Stimulated activated naive CD4-positive, alpha-beta T cell (primary cell): ENCODE measurements around the gene SOX8.

Source experiments
- DNase-seq, 6 experiments: peaks; one replicate each; lab custom pipeline; 2025; lab: John Stamatoyannopoulos, UW

Gene SOX8

GRCh38 chr16:1026784-1027500 lies 45.4 kb downstream of the SOX8 start:
- no peak for DNase-seq

- no peak for DNase-seq
Observed at GRCh38 chr16:1027501-1027815, 45.9 kb downstream of the SOX8 start.

GRCh38 chr16:1028056-1028455 lies 46.5 kb downstream of the SOX8 start:
- DNase-seq = no peak

GRCh38 chr16:1028524-1029258 lies 47.1 kb downstream of the SOX8 start:
- DNase-seq = no peak

- no peak for DNase-seq
Observed at GRCh38 chr16:1029259-1029545, 47.6 kb downstream of the SOX8 start.

GRCh38 chr16:1030473-1030901 lies 48.9 kb downstream of the SOX8 start:
- no peak for DNase-seq

- no peak for DNase-seq
Observed at GRCh38 chr16:1031666-1032065, 50.1 kb downstream of the SOX8 start.

GRCh38 chr16:1032607-1033006 lies 51.0 kb downstream of the SOX8 start:
- DNase-seq = no peak

- DNase-seq = no peak
Observed at GRCh38 chr16:1033128-1033679, 51.6 kb downstream of the SOX8 start.

GRCh38 chr16:1034230-1035065 lies 52.9 kb downstream of the SOX8 start:
- no peak for DNase-seq

GRCh38 chr16:1035066-1035415 lies 53.5 kb downstream of the SOX8 start:
- no peak for DNase-seq

- DNase-seq = no peak
Observed at GRCh38 chr16:1036166-1036565, 54.6 kb downstream of the SOX8 start.
